Caki2 (cell line): ENCODE data around the gene TPSB2. TPM values are rescaled to one million over a fixed set of nuclear protein-coding genes. Genes with fewer than 3 reads are reported as not detected.
"Not testable (repeated sequence)": the region's sequence is repeated elsewhere in the genome, so short reads cannot be mapped to it uniquely, and the experiment has no call there.

Source experiments
- DNase-seq: peaks from one replicate; pipeline ENCODE4 v3.0.0-alpha.2; 2015; ENCODE audit warnings: low read depth
- in situ Hi-C: cut with HindIII; loops from 2 replicates; pipeline ENCODE4 v1.10.0; 2016; ENCODE audit warnings: low sequenced_read_pairs, low pct_unique_long_range_greater_than_20kb, mixed read lengths
- total RNA-seq: library from RNA; depleted of rRNA; stranded (reverse); fragments of >200 nt; shearing (Covaris generic); gene quantifications from 2 replicates; pipeline ENCODE4 v1.2.3, GENCODE V29; 2014; ENCODE audit warnings: low replicate concordance

Gene TPSB2
- total RNA-seq, 1 experiment from 2014 or later = not detected

DNA sequence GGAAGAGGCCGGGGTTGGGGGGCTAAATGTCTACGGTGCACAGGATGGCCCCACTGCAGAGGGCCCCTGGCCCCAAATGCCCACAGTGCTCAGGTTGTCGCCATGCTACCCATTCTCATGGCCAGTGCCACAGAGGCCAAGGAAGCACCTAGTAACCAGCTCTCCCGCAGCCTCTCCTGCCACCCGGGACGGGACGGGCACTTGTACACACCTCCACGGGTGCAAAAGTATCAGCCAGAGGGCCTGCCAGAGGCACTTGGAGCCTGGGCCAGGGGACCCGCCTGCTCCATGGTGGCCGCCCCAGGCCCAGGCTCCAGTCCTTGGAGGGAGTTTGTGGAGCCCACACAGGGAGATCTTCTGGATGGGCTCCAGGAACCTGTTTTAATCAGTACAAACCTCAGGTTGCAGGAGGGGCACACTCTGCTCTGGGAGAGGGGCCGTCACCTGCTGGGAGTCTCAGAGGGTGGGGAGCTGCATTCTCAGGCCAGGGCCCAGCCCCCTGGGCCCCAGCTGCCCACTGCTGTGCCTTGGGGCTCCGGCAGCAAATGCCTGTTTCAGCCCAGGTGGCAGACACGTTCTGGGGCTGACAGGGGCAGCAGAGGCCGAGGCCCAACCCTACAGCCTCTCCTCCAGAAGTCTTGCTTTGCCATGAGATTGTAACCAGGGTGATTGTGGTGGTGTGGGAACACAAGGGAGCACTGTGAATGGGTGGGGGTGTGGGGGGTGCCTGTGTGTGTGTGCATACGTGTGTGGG lies 33.8 kb upstream of the TPSB2 start:
- in situ Hi-C loops = no loop called here
- no peak for DNase-seq

DNA sequence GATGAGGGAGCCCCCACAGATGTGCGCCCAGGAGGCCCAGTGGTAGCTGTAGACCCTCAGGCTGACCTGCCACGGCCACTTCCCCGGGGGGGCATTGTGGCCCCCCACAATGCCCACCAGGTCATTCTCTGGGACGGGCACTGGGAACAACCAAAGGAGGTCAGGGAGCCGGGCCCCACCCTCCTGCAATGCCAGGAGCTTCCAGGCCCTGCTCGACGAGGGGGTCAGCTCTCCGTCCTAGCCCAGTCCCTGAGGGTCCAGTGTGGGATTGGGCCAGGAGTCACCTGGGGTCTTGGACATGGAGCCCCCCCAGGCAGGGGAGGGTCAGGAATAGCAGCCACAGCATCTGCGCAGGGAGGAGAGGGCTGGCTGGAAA lies 32.9 kb upstream of the TPSB2 start:
- DNase-seq = no peak
- in situ Hi-C loops = no loop called here

DNA sequence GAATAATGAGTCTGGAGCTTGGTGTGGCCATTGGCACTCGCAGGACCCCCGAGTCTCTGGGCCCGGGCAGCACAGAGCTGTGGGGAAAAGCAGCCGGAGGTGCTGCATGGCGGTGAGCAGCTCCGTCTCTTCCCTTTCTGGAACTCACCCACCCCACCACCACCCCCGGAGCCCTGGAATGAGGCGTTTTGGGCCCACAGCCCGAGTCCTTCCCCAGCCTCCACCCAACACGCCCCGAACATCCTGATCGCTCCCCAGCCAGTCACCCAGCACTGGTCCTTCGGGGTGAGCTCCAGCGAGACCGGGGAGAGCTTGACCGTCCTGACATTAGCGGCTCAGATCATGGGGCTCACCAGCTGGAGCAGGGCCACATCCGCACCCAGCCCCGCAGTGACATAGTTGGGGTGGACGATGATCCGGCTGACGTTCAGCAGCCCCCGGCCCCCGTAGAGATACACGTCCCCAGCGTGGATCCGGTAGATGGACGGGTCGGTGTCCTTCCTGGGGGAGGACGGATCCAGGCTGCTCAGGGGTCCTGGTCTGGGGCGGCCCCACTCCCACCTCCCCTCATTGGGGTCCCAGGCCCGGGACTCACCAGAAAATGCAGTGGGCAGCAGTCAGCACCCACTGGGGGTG lies 32.3 kb upstream of the TPSB2 start:
- no peak for DNase-seq
- in situ Hi-C loops = no loop called here

DNA sequence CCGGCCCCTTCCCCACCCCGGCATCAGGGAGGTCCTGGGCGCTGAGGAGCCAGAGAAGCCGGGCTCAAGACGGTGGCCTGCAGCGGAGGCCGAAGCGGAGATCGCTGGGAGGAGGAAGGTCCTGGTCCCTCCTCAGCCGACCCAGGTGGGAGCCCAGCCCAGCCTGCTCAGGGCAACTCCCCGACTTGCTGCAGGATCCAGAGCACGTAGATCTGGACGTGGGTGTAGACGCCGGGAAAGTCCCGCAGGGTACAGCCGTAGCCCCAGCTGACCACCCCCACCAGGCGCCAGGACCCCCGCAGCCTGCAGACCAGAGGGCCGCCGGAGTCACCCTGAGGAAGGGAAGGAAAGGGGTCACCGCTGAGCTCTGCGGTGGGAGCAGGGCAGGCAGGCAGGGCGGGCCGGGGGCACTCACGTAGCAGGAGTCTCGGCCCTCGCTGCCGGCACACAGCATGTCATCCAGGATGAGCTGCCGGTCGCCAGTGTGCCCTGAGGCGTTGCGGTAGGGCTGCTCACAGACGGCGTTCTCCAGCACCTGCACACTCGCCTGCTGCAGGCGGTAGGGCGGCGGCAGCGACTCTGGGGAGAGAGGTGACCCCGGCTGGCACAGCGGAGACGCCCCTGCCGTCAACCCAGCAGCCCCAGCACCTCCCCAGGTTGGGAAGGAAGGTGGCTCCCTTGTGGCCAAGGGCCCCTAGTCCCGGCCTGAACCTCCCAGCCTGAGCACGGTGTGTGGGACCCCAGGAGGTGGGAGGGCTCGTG lies 31.3 kb upstream of the TPSB2 start:
- no peak for DNase-seq
- in situ Hi-C loops = no loop called here

DNA sequence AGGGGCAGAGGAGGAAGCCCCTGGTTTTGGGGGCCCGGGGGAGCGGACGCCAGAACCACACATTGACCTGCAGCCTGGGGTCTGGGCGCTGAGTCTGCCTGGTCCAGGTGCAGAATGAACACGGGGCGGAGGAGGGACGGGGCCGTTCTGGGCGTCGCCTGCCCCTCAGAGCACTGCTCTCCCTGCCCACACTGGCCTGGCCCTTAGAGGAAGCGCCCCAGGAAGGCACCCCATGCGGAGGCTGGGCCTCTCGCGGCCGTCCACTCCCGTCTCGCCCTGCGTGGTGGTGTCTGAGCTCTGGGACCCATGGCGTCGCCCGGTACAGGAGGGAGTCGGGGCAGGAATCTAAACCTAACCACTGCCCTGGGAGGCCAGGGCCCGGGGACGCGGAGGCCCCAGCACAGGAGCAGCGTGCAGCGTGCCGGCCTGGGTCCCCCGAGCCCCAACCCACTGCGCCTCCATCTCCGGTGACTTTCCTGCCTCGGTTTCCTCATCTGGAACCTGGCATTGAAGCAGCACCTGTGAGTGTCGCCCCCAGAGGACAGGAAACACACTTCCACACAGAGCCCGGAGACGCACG lies 30.2 kb upstream of the TPSB2 start:
- no peak for DNase-seq
- in situ Hi-C loops = no loop called here

- DNase-seq = no peak
- in situ Hi-C loops = no loop called here
Measured at GRCh38 chr16:1259760-1260068, 29.7 kb upstream of the TPSB2 start.

GRCh38 chr16:1258906-1259759 lies 29.1 kb upstream of the TPSB2 start:
- in situ Hi-C loops = no loop called here
- DNase-seq = no peak

DNA sequence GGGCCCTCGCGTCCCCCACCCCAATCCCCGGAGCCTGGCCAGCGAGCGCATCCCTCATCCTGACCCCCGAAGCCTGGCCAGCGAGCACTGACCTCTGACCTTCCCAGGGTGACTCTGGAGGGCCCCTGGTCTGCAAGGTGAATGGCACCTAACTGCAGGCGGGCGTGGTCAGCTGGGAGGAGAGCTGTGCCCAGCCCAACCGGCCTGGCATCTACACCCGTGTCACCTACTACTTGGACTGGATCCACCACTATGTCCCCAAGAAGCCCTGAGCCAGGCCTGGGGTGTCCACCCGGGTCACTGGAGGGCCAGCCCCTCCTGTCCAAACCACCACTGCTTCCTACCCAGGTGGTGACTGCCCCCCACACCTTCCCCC lies 28.2 kb upstream of the TPSB2 start:
- DNase-seq = no peak
- in situ Hi-C loops = no loop called here

- in situ Hi-C loops = no loop called here
- DNase-seq = no peak
Measured at GRCh38 chr16:1257561-1258224, 27.7 kb upstream of the TPSB2 start.

DNA sequence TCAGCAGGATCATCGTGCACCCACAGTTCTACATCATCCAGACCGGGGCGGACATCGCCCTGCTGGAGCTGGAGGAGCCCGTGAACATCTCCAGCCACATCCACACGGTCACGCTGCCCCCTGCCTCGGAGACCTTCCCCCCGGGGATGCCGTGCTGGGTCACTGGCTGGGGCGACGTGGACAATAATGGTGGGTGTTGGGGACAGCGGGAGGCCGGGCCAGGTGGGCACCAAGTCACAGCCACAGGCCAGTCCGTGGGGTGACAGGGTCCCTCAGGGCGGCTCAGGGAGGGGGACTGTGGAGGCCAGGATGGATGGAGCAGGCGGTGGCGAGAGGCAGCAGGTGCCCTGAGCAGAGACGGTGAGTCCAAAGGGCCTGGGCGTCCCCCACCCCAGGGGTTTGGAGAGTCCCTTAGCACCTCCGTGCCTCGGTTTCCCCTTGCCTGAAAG lies 26.9 kb upstream of the TPSB2 start:
- DNase-seq = no peak
- in situ Hi-C loops = no loop called here

DNA sequence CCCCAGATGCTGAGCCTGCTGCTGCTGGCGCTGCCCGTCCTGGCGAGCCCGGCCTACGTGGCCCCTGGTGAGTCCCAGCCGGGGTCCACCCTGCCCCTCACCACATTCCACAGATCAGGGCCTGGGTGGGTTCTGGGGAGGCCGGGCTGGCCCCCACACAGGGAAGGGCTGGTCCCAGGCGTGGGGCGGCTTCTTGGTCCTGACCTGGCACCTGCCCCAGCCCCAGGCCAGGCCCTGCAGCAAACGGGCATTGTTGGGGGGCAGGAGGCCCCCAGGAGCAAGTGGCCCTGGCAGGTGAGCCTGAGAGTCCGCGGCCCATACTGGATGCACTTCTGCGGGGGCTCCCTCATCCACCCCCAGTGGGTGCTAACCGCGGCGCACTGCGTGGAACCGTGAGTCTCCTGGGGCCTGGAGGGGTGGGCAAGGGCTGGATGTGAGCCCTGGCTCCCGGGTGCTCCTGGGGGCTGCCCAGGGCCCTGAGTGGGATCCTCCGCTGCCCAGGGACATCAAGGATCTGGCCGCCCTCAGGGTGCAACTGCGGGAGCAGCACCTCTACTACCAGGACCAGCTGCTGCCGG lies 26.4 kb upstream of the TPSB2 start:
- in situ Hi-C loops, DNase-seq: not testable (repeated sequence)

DNA sequence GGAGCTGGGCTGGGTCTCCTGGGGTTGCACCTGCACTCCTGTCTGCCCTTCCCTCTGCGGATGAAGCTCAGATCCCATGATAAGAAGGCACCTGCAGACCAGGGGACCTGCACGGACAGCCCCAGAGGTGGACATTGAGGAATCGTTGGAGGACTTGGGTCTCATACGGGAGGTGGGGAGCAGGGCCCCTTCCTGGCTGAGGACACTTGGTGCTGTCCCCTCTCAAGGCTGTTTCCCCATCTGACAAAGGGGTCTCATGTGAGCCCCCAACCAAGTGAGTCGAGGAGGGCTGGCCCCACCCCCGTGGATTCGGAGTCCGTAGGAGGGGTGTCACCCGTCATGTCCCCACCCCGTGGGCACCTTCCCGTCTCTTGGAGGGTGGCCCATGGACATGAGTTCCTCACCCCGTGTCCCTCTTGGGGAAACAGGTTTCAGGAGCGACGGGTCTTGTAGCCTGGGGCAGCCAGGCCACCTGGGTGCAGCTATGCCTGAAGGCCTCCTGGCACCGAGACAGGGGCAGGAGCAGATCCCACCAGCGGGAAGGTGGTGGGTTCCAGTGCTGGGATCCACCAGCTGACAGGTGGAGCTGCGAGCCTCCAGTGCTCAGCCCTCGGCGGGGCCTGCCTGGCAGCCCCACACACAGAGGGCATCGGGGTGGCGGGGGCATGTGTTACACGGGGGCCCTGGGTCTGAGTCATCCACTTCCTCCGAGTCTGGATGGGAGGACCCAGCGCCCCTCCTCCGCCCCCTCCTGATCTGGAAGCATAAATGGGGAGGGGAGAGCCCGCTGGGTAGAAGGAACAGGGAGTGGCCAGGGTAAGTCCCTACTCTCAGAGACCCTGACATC lies 25.5 kb upstream of the TPSB2 start, which contains the start of gene TPSD1:
TSS of gene TPSD1 (plus strand) at position 794 of the 847 bp plus-strand sequence. CDS start 212 bp downstream, outside the sequence.
- in situ Hi-C loops, DNase-seq: not testable (repeated sequence)

DNA sequence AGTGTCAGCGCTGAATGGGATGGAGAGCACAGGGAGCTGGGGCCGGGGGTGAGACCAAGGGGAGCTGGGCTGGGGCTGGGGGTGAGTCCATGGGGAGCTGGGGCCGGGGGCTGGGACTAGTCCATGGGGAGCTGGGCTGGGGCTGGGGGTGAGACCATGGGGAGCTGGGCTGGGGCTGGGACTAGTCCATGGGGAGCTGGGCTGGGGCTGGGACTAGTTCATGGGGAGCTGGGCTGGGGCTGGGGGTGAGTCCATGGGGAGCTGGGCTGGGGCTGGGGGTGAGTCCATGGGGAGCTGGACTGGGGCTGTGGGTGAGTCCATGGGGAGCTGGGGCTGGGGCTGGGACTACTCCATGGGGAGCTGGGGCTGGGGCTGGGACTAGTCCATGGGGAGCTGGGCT lies 24.8 kb upstream of the TPSB2 start:
- in situ Hi-C loops = not testable (repeated sequence)

DNA sequence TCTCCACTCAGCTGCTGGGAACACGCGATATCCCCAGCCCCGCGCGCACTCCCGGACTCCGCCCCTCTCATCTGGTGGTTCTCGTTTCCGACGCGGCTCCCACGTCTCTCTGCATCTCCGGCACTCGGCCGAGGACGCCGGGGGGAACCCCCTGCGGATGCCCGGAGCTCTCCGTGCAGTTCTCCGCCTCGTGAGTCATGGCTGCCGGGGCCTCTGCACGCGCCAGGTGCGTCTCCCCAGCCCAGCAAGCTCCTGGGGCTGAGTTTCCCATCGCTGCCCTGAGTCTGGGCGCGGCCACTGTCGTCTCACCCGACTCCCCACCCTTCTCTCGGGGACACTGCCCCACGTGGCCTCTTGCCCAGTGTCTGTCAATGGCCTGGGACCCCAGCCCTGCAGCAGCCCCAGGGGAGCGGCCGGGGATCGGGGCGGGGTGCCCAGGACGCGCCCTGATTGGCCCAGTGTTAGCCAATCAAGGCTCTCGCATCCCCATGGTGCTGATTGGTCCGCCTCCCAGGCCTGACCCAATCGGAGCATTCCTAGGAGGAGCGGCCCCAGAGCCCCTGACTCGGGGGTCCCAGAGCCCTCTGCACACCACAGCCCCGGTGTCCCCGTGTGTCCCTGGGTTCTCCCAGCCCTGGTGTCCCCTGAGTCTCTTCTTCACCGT lies 23.8 kb upstream of the TPSB2 start:
- in situ Hi-C loops = not testable (repeated sequence)

More for the DNA sequence above, 24.8 kb upstream of the TPSB2 start:
- DNase-seq = not testable (repeated sequence)

GRCh38 chr16:1249031-1249755 lies 19.2 kb upstream of the TPSB2 start:
- DNase-seq, in situ Hi-C loops: not testable (repeated sequence)

More for the DNA sequence above, 23.8 kb upstream of the TPSB2 start:
- DNase-seq = not testable (repeated sequence)
